Measurements from ENCODE around the gene RPGRIP1.

GRCh38 chr14:21251215-21251614 is 28.7 kb upstream of the RPGRIP1 start:
- no peak for TF ChIP-seq CTCF (IDR thresholded peaks at IDR 0.05)
- TF ChIP-seq POLR2AphosphoS5 (IDR thresholded peaks at IDR 0.05) = no peak
- TF ChIP-seq POLR2A (IDR thresholded peaks at IDR 0.05) = no peak

Measured in stomach (tissue), 4 donors.